CD4-positive, CD25-positive, alpha-beta regulatory T cell (primary cell): ENCODE data around the gene LGI4. TPM values are rescaled to one million over a fixed set of nuclear protein-coding genes. Genes with fewer than 3 reads are reported as not detected.

Source experiments
- ATAC-seq, 2 donors: fragments of 150-1000 bp; cut with Tn5 transposase; one replicate each; pipeline ENCODE4 v1.10.0; 2021; ENCODE audit warnings: low read depth in 2 of 2, moderate number of reproducible peaks in 2 of 2, moderate library complexity in 1 of 2
- DNase-seq, 3 donors: peaks; one replicate each; pipeline versions ENCODE4 v3.0.0 to v3.0.0-alpha.2; 2012 to 2022; ENCODE audit warnings: mixed read lengths in 1 of 3
- H3K27ac ChIP-seq: one replicate; pipeline ENCODE4 v1.7.0; 2013; ENCODE audit warnings: mild to moderate bottlenecking, low read length; ENCODE audit not compliant: insufficient read depth, poor library complexity, severe bottlenecking
- H3K27me3 ChIP-seq: one replicate; pipeline ENCODE4 v1.7.0; 2013; ENCODE audit warnings: low read length; ENCODE audit not compliant: control insufficient read depth, insufficient read depth
- H3K36me3 ChIP-seq: one replicate; pipeline ENCODE4 v1.7.0; 2013; ENCODE audit warnings: mild to moderate bottlenecking, low read length, moderate library complexity; ENCODE audit not compliant: control insufficient read depth, insufficient read depth
- H3K4me1 ChIP-seq: 2 replicates; pipeline ENCODE4 v1.7.0; 2013; ENCODE audit warnings: mild to moderate bottlenecking, low read length; ENCODE audit not compliant: insufficient read depth, control insufficient read depth, poor library complexity, severe bottlenecking
- H3K4me3 ChIP-seq: one replicate; pipeline ENCODE4 v1.7.0; 2013; ENCODE audit warnings: low read depth, mild to moderate bottlenecking, low read length, moderate library complexity
- H3K9me3 ChIP-seq, 2 experiments: 1 replicate in 1 of 2; 2 replicates in 1 of 2; pipeline ENCODE4 v1.7.0; 2013; ENCODE audit warnings: low read length in 2 of 2, mild to moderate bottlenecking in 1 of 2, moderate library complexity in 1 of 2; ENCODE audit not compliant: control insufficient read depth in 2 of 2
- H3K27ac Mint-ChIP-seq, 3 donors: one replicate each; pipeline ENCODE4 v1.8.0; 2020 to 2022; ENCODE audit warnings: mild to moderate bottlenecking in 3 of 3, mixed read lengths in 3 of 3, moderate library complexity in 2 of 3
- H3K27me3 Mint-ChIP-seq: one replicate; pipeline ENCODE4 v1.8.0; 2022; ENCODE audit warnings: mild to moderate bottlenecking, mixed read lengths
- H3K36me3 Mint-ChIP-seq: one replicate; pipeline ENCODE4 v1.8.0; 2020; ENCODE audit warnings: mixed read lengths
- H3K4me1 Mint-ChIP-seq, 4 donors: one replicate each; pipeline ENCODE4 v1.8.0; 2020 to 2022; ENCODE audit warnings: mixed read lengths in 4 of 4, mild to moderate bottlenecking in 1 of 4
- H3K4me3 Mint-ChIP-seq, 4 donors: one replicate each; pipeline ENCODE4 v1.8.0; 2020 to 2022; ENCODE audit warnings: mild to moderate bottlenecking in 4 of 4, mixed read lengths in 4 of 4, moderate library complexity in 3 of 4
- H3K9me3 Mint-ChIP-seq, 7 donors: one replicate each; pipeline ENCODE4 v1.8.0; 2020 to 2022; ENCODE audit warnings: mixed read lengths in 7 of 7, mild to moderate bottlenecking in 3 of 7, moderate library complexity in 2 of 7
- polyA plus RNA-seq, 4 donors: library from polyadenylated mRNA; unstranded; fragments of 300-500 nt; fragmentation: Illumina TruSeq; gene quantifications; one replicate each; pipeline ENCODE4 v1.2.3, GENCODE V29; 2021
- total RNA-seq: library from RNA; stranded (reverse); gene quantifications from one replicate; pipeline ENCODE4 v1.2.3, GENCODE V29; 2022

The LGI4 gene
- total and polyA plus RNA-seq, 5 donors from 2014 or later = 0.64 TPM; not detected in 4

DNA sequence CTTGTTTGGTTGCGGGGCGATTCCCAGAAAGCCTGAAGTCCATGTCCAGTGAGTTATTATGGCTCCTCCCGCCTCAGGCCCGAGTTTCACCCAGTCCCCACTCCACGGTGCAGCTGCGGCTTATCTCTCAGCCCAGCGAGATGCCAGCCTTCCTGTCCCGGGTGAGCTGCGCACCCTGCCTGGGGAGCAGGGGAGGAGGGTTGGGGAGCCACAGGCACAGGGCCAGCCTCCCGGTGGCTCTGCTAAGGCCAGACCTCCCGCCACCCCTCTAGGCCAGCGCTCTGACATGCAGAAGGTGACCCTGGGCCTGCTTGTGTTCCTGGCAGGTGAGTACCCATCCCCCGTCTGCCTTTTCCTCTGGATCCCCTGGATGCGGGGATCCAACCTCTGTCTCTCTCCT is 15.8 kb downstream of the LGI4 start:
- H3K4me1 ChIP-seq = peaks cover 6% of the 10 kb centered on the region
- H3K4me3 Mint-ChIP-seq = no peak overlapping the region
- H3K4me3 ChIP-seq = no peak overlapping the region
- no peak for DNase-seq
- H3K27me3 Mint-ChIP-seq = peaks cover 4% of the 10 kb centered on the region
- no peaks in the 10 kb centered on the region for H3K9me3 Mint-ChIP-seq
- no peak overlapping the region for H3K27ac Mint-ChIP-seq
- H3K9me3 ChIP-seq = no peaks in the 10 kb centered on the region
- no peak overlapping the region for H3K27ac ChIP-seq
- H3K27me3 ChIP-seq = no peaks in the 10 kb centered on the region
- H3K36me3 ChIP-seq = no peaks in the 10 kb centered on the region
- peaks cover 4 to 12% (median 6%) of the 10 kb centered on the region in 4 donors for H3K4me1 Mint-ChIP-seq
- ATAC-seq = no peak
- peaks cover 3% of the 10 kb centered on the region for H3K36me3 Mint-ChIP-seq

GRCh38 chr19:35118268-35119020 is 16.4 kb downstream of the LGI4 start:
- Mint-ChIP-seq H3K4me1 (peaks cover 3 to 8% (median 5%) of the 10 kb centered on the region in 4 donors), H3K9me3 (no peaks in the 10 kb centered on the region), H3K27me3 (peaks cover 4% of the 10 kb centered on the region), H3K4me3 (no peak overlapping the region), H3K36me3 (no peaks in the 10 kb centered on the region), H3K27ac (no peak overlapping the region)
- Histone ChIP-seq H3K4me1 (peaks cover 6% of the 10 kb centered on the region), H3K36me3 (no peaks in the 10 kb centered on the region), H3K9me3 (no peaks in the 10 kb centered on the region), H3K27ac (no peak overlapping the region), H3K27me3 (no peaks in the 10 kb centered on the region), H3K4me3 (no peak overlapping the region)
- no peak for DNase-seq
- ATAC-seq = no peak

- no peaks in the 10 kb centered on the region for H3K36me3 ChIP-seq
- H3K36me3 Mint-ChIP-seq = no peaks in the 10 kb centered on the region
- peak overlapping the region in 1 of 3 donors; percentile 36 for H3K27ac Mint-ChIP-seq
- no peak overlapping the region for H3K27ac ChIP-seq
- no peaks in the 10 kb centered on the region for H3K9me3 ChIP-seq
- DNase-seq (no peak), ATAC-seq (no peak)
- peaks cover 4% of the 10 kb centered on the region for H3K27me3 Mint-ChIP-seq
- H3K4me1 Mint-ChIP-seq = peaks cover 3 to 8% (median 5%) of the 10 kb centered on the region in 4 donors
- no peak overlapping the region for H3K4me3 ChIP-seq
- peaks cover 6% of the 10 kb centered on the region for H3K4me1 ChIP-seq
- no peaks in the 10 kb centered on the region for H3K9me3 Mint-ChIP-seq
- no peaks in the 10 kb centered on the region for H3K27me3 ChIP-seq
- H3K4me3 Mint-ChIP-seq = no peak overlapping the region
Measured at GRCh38 chr19:35117799-35118198, 17.1 kb downstream of the LGI4 start.

DNA sequence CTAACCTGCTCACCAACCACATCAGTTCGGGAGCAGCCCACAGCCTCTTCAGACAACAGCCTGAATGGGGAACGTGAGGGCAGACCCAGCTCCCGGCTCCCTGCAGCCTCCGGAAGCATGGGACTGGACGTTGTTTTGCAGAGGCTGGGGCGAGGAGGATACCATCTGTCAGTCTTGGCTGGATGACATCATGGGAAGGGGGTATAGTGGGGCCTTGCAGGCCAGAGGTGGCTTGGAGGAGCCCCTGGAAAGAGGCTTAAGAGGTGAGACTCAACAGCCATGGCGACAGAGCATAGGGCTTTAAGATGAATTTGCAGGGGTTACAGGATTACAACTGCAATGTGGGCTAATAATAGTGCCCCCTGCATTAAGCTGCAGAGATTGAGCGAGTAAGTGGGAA is 17.7 kb downstream of the LGI4 start:
- peaks cover 6% of the 10 kb centered on the region for H3K4me1 ChIP-seq
- H3K36me3 ChIP-seq = no peaks in the 10 kb centered on the region
- no peaks in the 10 kb centered on the region for H3K27me3 ChIP-seq
- Mint-ChIP-seq H3K36me3 (no peaks in the 10 kb centered on the region), H3K27ac (no peak overlapping the region), H3K4me1 (peaks cover 3 to 8% (median 5%) of the 10 kb centered on the region in 4 donors), H3K9me3 (no peaks in the 10 kb centered on the region), H3K27me3 (peaks cover 4% of the 10 kb centered on the region), H3K4me3 (no peak overlapping the region)
- no peak overlapping the region for H3K27ac ChIP-seq
- no peaks in the 10 kb centered on the region for H3K9me3 ChIP-seq
- no peak overlapping the region for H3K4me3 ChIP-seq
- no peak for DNase-seq
- no peak for ATAC-seq

DNA sequence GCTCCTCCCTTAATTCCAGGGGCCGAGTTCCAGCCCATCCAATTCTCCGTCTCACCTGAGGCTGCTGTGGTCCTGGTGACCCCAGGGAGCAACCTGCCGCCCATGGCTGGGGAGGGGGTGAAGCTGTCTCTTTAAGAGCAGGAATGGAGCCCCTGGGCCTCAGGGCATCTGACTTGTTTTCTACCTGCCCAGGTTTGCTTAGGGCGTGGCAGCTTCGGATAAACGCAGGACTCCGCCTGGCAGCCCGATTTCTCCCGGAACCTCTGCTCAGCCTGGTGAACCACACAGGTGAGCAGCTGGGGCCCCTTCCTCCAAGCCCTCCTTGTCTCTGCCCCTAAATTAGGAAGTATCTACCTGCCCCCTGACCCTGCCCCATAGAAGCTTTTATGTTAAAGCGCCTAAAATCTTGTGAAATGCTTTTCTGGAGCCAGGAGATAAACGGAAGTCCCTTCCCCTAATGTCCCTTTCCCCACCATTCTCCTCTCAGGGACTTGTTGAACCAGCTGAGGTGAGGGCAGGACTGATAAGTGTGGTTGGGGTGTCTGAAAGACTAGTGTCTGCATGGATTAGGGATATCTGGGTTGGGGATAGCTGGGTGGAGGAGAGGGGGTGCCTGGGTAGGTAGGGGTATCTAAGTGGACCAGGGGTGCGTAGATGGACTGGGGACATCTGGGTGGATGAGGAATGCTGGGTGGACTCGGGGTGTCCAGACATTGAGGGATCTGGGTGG is 18.6 kb downstream of the LGI4 start:
- peaks cover 3 to 8% (median 5%) of the 10 kb centered on the region in 4 donors for H3K4me1 Mint-ChIP-seq
- no peaks in the 10 kb centered on the region for H3K27me3 ChIP-seq
- no peak overlapping the region for H3K4me3 Mint-ChIP-seq
- no peaks in the 10 kb centered on the region for H3K9me3 Mint-ChIP-seq
- H3K36me3 ChIP-seq = no peaks in the 10 kb centered on the region
- peak overlapping the region in 1 of 3 donors; percentile 36 for H3K27ac Mint-ChIP-seq
- ATAC-seq (no peak), DNase-seq (no peak)
- H3K27ac ChIP-seq = no peak overlapping the region
- H3K4me1 ChIP-seq = peaks cover 6% of the 10 kb centered on the region
- H3K27me3 Mint-ChIP-seq = peaks cover 5% of the 10 kb centered on the region
- H3K4me3 ChIP-seq = no peak overlapping the region
- H3K36me3 Mint-ChIP-seq = no peaks in the 10 kb centered on the region
- no peaks in the 10 kb centered on the region for H3K9me3 ChIP-seq

DNA sequence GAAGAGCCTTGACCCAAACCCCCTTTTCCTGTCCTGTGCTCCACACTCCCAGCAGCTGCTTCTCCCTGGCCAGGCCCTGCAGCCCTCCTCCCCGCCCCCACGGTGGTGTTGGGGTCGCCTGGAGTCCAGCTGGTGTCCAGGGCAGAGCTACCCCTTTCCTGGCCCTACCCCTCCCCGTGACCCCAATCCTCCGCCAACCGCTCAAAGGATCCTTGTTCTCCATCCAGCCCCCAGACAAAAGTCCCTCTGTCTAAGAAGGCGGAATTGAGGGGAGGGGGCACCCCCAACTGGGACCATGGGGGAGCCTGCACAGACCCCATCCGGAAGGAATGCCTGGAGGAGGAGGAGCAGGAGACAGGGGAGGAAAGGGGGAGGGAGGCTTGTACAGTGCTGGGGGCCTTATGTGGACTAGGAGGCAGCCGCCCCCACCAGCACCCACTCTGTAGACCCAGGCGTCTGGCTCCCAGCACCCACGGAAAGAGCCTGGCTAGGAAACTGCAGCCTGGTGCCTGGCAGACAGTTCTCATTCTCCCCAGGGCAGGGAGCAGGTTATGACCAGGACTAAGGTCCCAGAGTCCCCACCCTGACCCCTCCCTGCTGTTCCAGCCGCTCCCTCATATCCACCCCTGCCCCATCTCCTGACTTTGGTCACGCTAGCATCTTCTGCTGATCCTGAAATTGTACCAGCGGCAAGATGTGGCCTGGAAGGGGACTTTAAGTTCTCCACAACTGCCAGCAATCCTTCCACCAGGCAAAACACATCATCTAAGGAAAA is 19.5 kb downstream of the LGI4 start, which contains the start of gene FXYD3:
Gene FXYD3 (plus strand): TSS at position 647 of the 775 bp plus-strand sequence. CDS start 3,554 bp downstream, outside the sequence.
- Histone ChIP-seq H3K9me3 (no peaks in the 10 kb centered on the region), H3K27ac (no peak within 1 kb of the TSS), H3K4me1 (peaks cover 6% of the 10 kb centered on the region), H3K27me3 (no peaks in the 10 kb centered on the region), H3K4me3 (no peak within 1 kb of the TSS), H3K36me3 (no peaks in the 10 kb centered on the region)
- peak within 1 kb of the TSS; percentile 26 to 64 (median 36) for H3K27ac Mint-ChIP-seq
- H3K4me3 Mint-ChIP-seq = peak within 1 kb of the TSS in 1 of 4 donors; percentile 41
- no peaks in the 10 kb centered on the region for H3K36me3 Mint-ChIP-seq
- no peak for DNase-seq
- peaks cover 5% of the 10 kb centered on the region for H3K27me3 Mint-ChIP-seq
- no peak for ATAC-seq
- peaks cover 3 to 8% (median 5%) of the 10 kb centered on the region in 4 donors for H3K4me1 Mint-ChIP-seq
- H3K9me3 Mint-ChIP-seq = no peaks in the 10 kb centered on the region

DNA sequence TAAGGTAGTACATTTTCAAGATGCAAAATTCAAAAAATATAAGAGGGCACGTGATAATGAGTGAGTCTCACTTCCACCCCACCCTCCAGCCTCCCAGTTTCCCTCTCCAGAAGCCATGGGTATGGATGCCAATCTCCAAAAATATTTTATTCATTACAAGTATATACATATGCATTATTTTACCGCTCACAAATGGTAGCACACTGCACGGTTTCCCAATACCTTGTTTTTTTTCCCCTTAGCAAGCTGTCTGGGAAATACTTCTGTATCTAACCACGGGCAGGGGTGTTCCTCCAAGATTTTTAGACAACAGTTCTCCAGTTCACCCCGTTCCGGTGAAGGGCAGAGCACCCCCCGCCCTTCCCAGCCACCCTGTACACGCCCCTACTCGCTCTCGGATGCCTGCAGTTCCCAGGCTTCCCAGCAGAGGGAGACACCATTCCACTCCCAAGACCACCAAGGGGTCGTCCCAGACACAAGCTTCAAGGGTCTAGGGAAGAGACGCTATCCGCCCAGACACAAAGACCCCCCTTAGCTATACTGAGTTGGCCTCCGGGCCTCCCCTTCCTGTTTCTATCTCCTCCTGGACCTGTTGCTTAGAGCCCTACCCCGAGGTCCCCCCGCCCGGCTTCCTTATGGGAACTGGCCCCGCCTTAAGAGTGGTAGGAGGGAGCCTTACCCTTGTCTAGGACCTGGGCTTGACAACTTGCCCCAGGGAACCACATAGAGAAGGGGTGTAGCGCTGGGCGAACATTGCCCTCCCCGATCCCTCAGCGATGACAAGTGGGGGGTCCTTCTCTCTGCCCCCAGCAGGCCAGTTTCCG is 20.3 kb downstream of the LGI4 start:
- H3K4me3 Mint-ChIP-seq = peak overlapping the region in 1 of 4 donors; percentile 41
- Histone ChIP-seq H3K4me3 (no peak overlapping the region), H3K36me3 (no peaks in the 10 kb centered on the region), H3K27me3 (no peaks in the 10 kb centered on the region), H3K4me1 (peaks cover 6% of the 10 kb centered on the region), H3K9me3 (no peaks in the 10 kb centered on the region), H3K27ac (no peak overlapping the region)
- DNase-seq (peak; percentile 48 to 68 (median 55)), ATAC-seq (peak; percentile 71 to 78)
- H3K9me3 Mint-ChIP-seq = no peaks in the 10 kb centered on the region
- H3K36me3 Mint-ChIP-seq = no peaks in the 10 kb centered on the region
- peaks cover 5% of the 10 kb centered on the region for H3K27me3 Mint-ChIP-seq
- peak overlapping the region in 2 of 3 donors; percentile 26 to 64 for H3K27ac Mint-ChIP-seq
- H3K4me1 Mint-ChIP-seq = peaks cover 3 to 8% (median 5%) of the 10 kb centered on the region in 4 donors
